OCI-LY1 (cell line): Measurements from ENCODE around the gene TMEM178A.

Experiments used
- H2AFZ ChIP-seq: fragments of 200-600 bp; sonication (generic), shearing (Covaris generic); 2 replicates; pipeline ENCODE4 v1.6.0; 2014; ENCODE audit warnings: antibody characterized with exemption, mild to moderate bottlenecking, low read length
- H3F3A ChIP-seq: fragments of 200-600 bp; sonication (generic), shearing (Covaris generic); 2 replicates; pipeline ENCODE4 v1.6.0; 2014; ENCODE audit warnings: mild to moderate bottlenecking, antibody characterized with exemption, low read length, moderate library complexity; ENCODE audit not compliant: insufficient read depth
- H3K27ac ChIP-seq: fragments of 200-600 bp; sonication (generic); 2 replicates; pipeline ENCODE4 v1.5.1; 2014; ENCODE audit warnings: low read length, mixed run types, mild to moderate bottlenecking, low read depth; ENCODE audit not compliant: poor library complexity, severe bottlenecking
- H3K27me3 ChIP-seq: fragments of 200-600 bp; sonication (generic); 2 replicates; pipeline ENCODE4 v1.6.0; 2014; ENCODE audit warnings: antibody characterized with exemption, mild to moderate bottlenecking, low read length, moderate library complexity; ENCODE audit not compliant: insufficient read depth
- H3K36me3 ChIP-seq: fragments of 200-600 bp; sonication (generic); 2 replicates; pipeline ENCODE4 v1.6.1; 2014; ENCODE audit warnings: mild to moderate bottlenecking, antibody characterized with exemption, low read length, moderate library complexity, mixed read lengths; ENCODE audit not compliant: insufficient read depth
- H3K4me1 ChIP-seq: fragments of 200-600 bp; sonication (generic); 2 replicates; pipeline ENCODE4 v1.5.1; 2014; ENCODE audit warnings: mild to moderate bottlenecking, low read length, moderate library complexity; ENCODE audit not compliant: insufficient read depth, severe bottlenecking
- H3K4me2 ChIP-seq: fragments of 200-600 bp; sonication (generic), shearing (Covaris generic); 2 replicates; pipeline ENCODE4 v1.6.1; 2014; ENCODE audit warnings: low read length
- H3K4me3 ChIP-seq: fragments of 200-600 bp; sonication (generic); 2 replicates; pipeline ENCODE4 v1.5.1; 2014; ENCODE audit warnings: low read length, low read depth, mild to moderate bottlenecking, mixed read lengths; ENCODE audit not compliant: poor library complexity, severe bottlenecking
- H3K79me2 ChIP-seq: fragments of 200-600 bp; shearing (Covaris generic); 2 replicates; pipeline ENCODE4 v1.6.1; 2016; ENCODE audit warnings: mixed run types, low read length, mixed read lengths; ENCODE audit not compliant: insufficient read depth
- H3K9ac ChIP-seq: fragments of 200-600 bp; sonication (generic), shearing (Covaris generic); 2 replicates; pipeline ENCODE4 v1.6.1; 2014; ENCODE audit warnings: mild to moderate bottlenecking, low read length, mixed read lengths
- H3K9me2 ChIP-seq: fragments of 200-600 bp; sonication (generic), shearing (Covaris generic); 2 replicates; pipeline ENCODE4 v1.6.1; 2014; ENCODE audit warnings: low read depth, mild to moderate bottlenecking, low read length, mixed read lengths
- H3K9me3 ChIP-seq: fragments of 200-600 bp; shearing (Covaris generic); 2 replicates; pipeline ENCODE4 v1.6.1; 2014; ENCODE audit warnings: low read length, mixed read lengths
- H4K20me1 ChIP-seq: fragments of 200-600 bp; sonication (generic), shearing (Covaris generic); 2 replicates; pipeline ENCODE4 v1.6.0; 2016; ENCODE audit warnings: mild to moderate bottlenecking, low read length; ENCODE audit not compliant: insufficient read depth
- CTCF ChIP-seq: fragments of 200-600 bp; sonication (generic), shearing (Covaris generic); IDR thresholded peaks from 2 replicates; pipeline ENCODE4 v1.5.1; 2017; ENCODE audit warnings: mild to moderate bottlenecking, antibody characterized with exemption, low read length, moderate library complexity, mixed read lengths
- EZH2 ChIP-seq: fragments of 200-600 bp; sonication (generic), shearing (Covaris generic); IDR thresholded peaks from 2 replicates; pipeline ENCODE4 v1.8.0; 2017; ENCODE audit warnings: borderline replicate concordance, mixed run types, mild to moderate bottlenecking, antibody characterized with exemption, low read length, moderate library complexity, mixed read lengths

Gene TMEM178A

GRCh38 chr2:39737661-39738060, 71.9 kb downstream of the TMEM178A start:
- no peak overlapping the region for H3K9ac ChIP-seq
- H3K27me3 ChIP-seq: no peaks in the 10 kb centered on the region
- H3K4me2 ChIP-seq: no peak overlapping the region
- H3K36me3 ChIP-seq: peaks cover 82% of the 10 kb centered on the region
- H4K20me1 ChIP-seq: no peaks in the 10 kb centered on the region
- H3K27ac ChIP-seq: no peak overlapping the region
- no peaks in the 10 kb centered on the region for H3K9me2 ChIP-seq
- no peaks in the 10 kb centered on the region for H3F3A ChIP-seq
- H3K79me2 ChIP-seq: no peaks in the 10 kb centered on the region
- H3K4me3 ChIP-seq: no peak overlapping the region
- H3K9me3 ChIP-seq: no peaks in the 10 kb centered on the region
- no peak overlapping the region for H2AFZ ChIP-seq
- no peak for TF ChIP-seq CTCF
- TF ChIP-seq EZH2: no peak
- H3K4me1 ChIP-seq: no peaks in the 10 kb centered on the region

GRCh38 chr2:39738936-39739335, 73.2 kb downstream of the TMEM178A start:
- no peaks in the 10 kb centered on the region for H3K79me2 ChIP-seq
- H2AFZ ChIP-seq: no peak overlapping the region
- H3K4me1 ChIP-seq: no peaks in the 10 kb centered on the region
- H3K9me3 ChIP-seq: no peaks in the 10 kb centered on the region
- no peaks in the 10 kb centered on the region for H4K20me1 ChIP-seq
- TF ChIP-seq CTCF (no peak), EZH2 (no peak)
- H3K9ac ChIP-seq: no peak overlapping the region
- H3K36me3 ChIP-seq: peaks cover 93% of the 10 kb centered on the region
- H3K9me2 ChIP-seq: no peaks in the 10 kb centered on the region
- no peak overlapping the region for H3K4me3 ChIP-seq
- H3K27me3 ChIP-seq: no peaks in the 10 kb centered on the region
- no peak overlapping the region for H3K27ac ChIP-seq
- no peak overlapping the region for H3K4me2 ChIP-seq
- H3F3A ChIP-seq: no peaks in the 10 kb centered on the region

- Histone ChIP-seq H3K9me2 (no peaks in the 10 kb centered on the region), H3K4me1 (no peaks in the 10 kb centered on the region), H4K20me1 (no peaks in the 10 kb centered on the region), H3K4me3 (no peak overlapping the region), H3K9me3 (no peaks in the 10 kb centered on the region), H3F3A (no peaks in the 10 kb centered on the region), H3K27ac (no peak overlapping the region), H3K27me3 (no peaks in the 10 kb centered on the region), H3K36me3 (peaks cover 92% of the 10 kb centered on the region), H3K4me2 (no peak overlapping the region), H2AFZ (no peak overlapping the region), H3K9ac (no peak overlapping the region), H3K79me2 (no peaks in the 10 kb centered on the region)
- no peak for TF ChIP-seq CTCF
- TF ChIP-seq EZH2: no peak
Measured at GRCh38 chr2:39739386-39739785, 73.7 kb downstream of the TMEM178A start.
